ENCODE measurements around the gene ANKRD65. TPM values are rescaled to one million over a fixed set of nuclear protein-coding genes. Genes with fewer than 3 reads are reported as not detected.
"Not testable (repeated sequence)": the region's sequence is repeated elsewhere in the genome, so short reads cannot be mapped to it uniquely, and the experiment has no call there.

ANKRD65 gene
- total RNA-seq, 3 donors from 2014 or later (not counting 1 experiment from before 2014, with no cell fraction given) = not detected

DNA sequence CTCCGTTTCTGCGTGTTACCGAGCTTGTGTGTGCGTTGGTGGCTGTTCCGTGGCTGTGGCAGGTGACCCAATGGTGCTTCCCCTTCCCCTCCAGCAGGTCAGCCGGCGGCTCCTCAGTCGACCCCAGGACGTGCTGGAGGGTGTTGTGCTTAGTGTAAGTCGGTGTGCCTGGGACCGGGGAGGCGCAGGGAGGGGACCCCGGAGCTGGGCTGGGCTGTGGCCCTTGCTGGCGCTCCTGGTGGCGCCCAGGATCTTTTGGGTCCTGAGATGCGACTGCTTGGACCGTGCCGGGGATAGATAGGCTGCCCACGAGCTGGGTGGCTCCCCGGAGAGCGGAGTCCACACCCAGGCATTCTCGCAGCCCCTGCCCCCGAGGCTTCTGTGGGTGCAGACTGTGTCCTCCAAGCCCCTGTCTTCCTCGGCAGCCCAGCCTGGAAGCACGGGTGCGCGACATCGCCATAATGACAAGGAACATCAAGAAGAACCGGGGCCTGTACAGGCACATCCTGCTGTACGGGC is 34.3 kb upstream of the ANKRD65 start:
- DNase-seq (no peak), ATAC-seq (no peak)
- no peaks in the 10 kb centered on the region for H3K27me3 ChIP-seq (ENCODE audit: control insufficient read depth, insufficient read depth, low read length)
- no peak overlapping the region for H3K4me3 ChIP-seq (ENCODE audit: low read length)
- no peaks in the 10 kb centered on the region for H3K4me1 ChIP-seq (ENCODE audit: control insufficient read depth, insufficient read depth, low read length)
- intact Hi-C loops (cut with micrococcal nuclease) = no loop called here
- 87% methylated on average over 27 of the region's 30 CpGs for WGBS (ENCODE audit: insufficient coverage)
- no peak overlapping the region for H3K27ac Mint-ChIP-seq
- no peaks in the 10 kb centered on the region for H3K27me3 Mint-ChIP-seq (ENCODE audit: low read depth in 2 of 2)
- H3K9me3 Mint-ChIP-seq = no peaks in the 10 kb centered on the region
- no peaks in the 10 kb centered on the region for H3K4me1 Mint-ChIP-seq
- no peaks in the 10 kb centered on the region for H3K36me3 ChIP-seq (ENCODE audit: control insufficient read depth, insufficient read depth, low read length)
- H3K27ac ChIP-seq (ENCODE audit: low read length) = no peak overlapping the region
- no peak for TF ChIP-seq CTCF (IDR thresholded peaks at IDR 0.05)
- no peak overlapping the region for H3K4me3 Mint-ChIP-seq
- no peaks in the 10 kb centered on the region for H3K9me3 ChIP-seq (ENCODE audit: control insufficient read depth, insufficient read depth, low read length)
- no peaks in the 10 kb centered on the region for H3K36me3 Mint-ChIP-seq

GRCh38 chr1:1454286-1455056 is 33.4 kb upstream of the ANKRD65 start:
- H3K27ac Mint-ChIP-seq; H3K4me1 ChIP-seq (ENCODE audit: control insufficient read depth, insufficient read depth, low read length); H3K9me3 ChIP-seq (ENCODE audit: control insufficient read depth, insufficient read depth, low read length); H3K9me3 Mint-ChIP-seq; intact Hi-C loops (cut with micrococcal nuclease); H3K36me3 ChIP-seq (ENCODE audit: control insufficient read depth, insufficient read depth, low read length); DNase-seq; H3K4me1 Mint-ChIP-seq; H3K27ac ChIP-seq (ENCODE audit: low read length); H3K27me3 Mint-ChIP-seq (ENCODE audit: low read depth in 2 of 2); H3K36me3 Mint-ChIP-seq; H3K4me3 Mint-ChIP-seq; H3K4me3 ChIP-seq (ENCODE audit: low read length); H3K27me3 ChIP-seq (ENCODE audit: control insufficient read depth, insufficient read depth, low read length); ATAC-seq: not testable (repeated sequence)
- 79% methylated on average over 33 of the region's 41 CpGs for WGBS (ENCODE audit: insufficient coverage)

GRCh38 chr1:1452882-1453281 is 31.8 kb upstream of the ANKRD65 start:
- Histone ChIP-seq H3K27ac (ENCODE audit: low read length) (no peak overlapping the region), H3K4me3 (ENCODE audit: low read length) (no peak overlapping the region), H3K27me3 (ENCODE audit: control insufficient read depth, insufficient read depth, low read length) (no peaks in the 10 kb centered on the region), H3K4me1 (ENCODE audit: control insufficient read depth, insufficient read depth, low read length) (no peaks in the 10 kb centered on the region), H3K9me3 (ENCODE audit: control insufficient read depth, insufficient read depth, low read length) (no peaks in the 10 kb centered on the region), H3K36me3 (ENCODE audit: control insufficient read depth, insufficient read depth, low read length) (no peaks in the 10 kb centered on the region)
- ATAC-seq (no peak), DNase-seq (no peak)
- no peak overlapping the region for H3K4me3 Mint-ChIP-seq
- TF ChIP-seq CTCF (IDR thresholded peaks at IDR 0.05) = no peak
- H3K27ac Mint-ChIP-seq = no peak overlapping the region
- H3K9me3 Mint-ChIP-seq = no peaks in the 10 kb centered on the region
- WGBS (ENCODE audit: insufficient coverage) = 95% methylated on average over 16 of the region's 16 CpGs
- H3K4me1 Mint-ChIP-seq = no peaks in the 10 kb centered on the region
- H3K36me3 Mint-ChIP-seq = no peaks in the 10 kb centered on the region
- intact Hi-C loops (cut with micrococcal nuclease) = no loop called here
- peaks cover 0 to 5% of the 10 kb centered on the region in 2 donors for H3K27me3 Mint-ChIP-seq (ENCODE audit: low read depth in 2 of 2)

DNA sequence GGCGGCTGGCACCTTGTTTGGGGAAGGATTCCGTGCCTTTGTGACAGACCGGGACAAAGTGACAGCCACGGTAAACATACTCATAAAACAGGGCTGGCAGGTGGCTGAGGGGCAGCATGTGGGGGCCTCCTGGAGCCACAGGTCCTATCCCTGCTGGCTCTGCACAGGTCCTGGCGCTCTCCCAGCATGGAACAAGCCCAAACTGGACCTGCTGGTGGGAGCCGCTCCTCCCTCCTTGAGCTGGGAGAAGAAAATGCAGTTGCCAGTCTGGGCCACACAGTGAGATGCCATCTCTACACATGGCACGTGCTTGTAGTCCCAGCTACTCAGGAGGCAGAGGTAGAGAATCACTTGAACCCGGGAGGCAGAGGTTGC is 31.3 kb upstream of the ANKRD65 start:
- H3K9me3 Mint-ChIP-seq; H3K27ac Mint-ChIP-seq; H3K4me3 ChIP-seq (ENCODE audit: low read length); H3K4me1 Mint-ChIP-seq; H3K4me3 Mint-ChIP-seq; H3K36me3 ChIP-seq (ENCODE audit: control insufficient read depth, insufficient read depth, low read length); H3K27me3 Mint-ChIP-seq (ENCODE audit: low read depth in 2 of 2); H3K36me3 Mint-ChIP-seq; ATAC-seq; H3K27ac ChIP-seq (ENCODE audit: low read length); H3K4me1 ChIP-seq (ENCODE audit: control insufficient read depth, insufficient read depth, low read length); H3K9me3 ChIP-seq (ENCODE audit: control insufficient read depth, insufficient read depth, low read length); H3K27me3 ChIP-seq (ENCODE audit: control insufficient read depth, insufficient read depth, low read length); intact Hi-C loops (cut with micrococcal nuclease); DNase-seq: not testable (repeated sequence)
- WGBS (ENCODE audit: insufficient coverage) = 75% methylated on average over 8 of the region's 8 CpGs
